Measurements from ENCODE around the gene TUBGCP2. TPM values are rescaled to one million over a fixed set of nuclear protein-coding genes. Genes with fewer than 3 reads are reported as not detected.

Gene TUBGCP2
- total and polyA plus RNA-seq, 2 of the 13 experiments (the other 11 are each of a cell fraction or from before 2014, with no cell fraction given) = 21.3 to 34.5 TPM

- no peak for TF ChIP-seq ATF5 (CRISPR knock-in tag; IDR thresholded peaks at IDR 0.05; ENCODE audit: low read depth)
- TF ChIP-seq ZFP62 (CRISPR knock-in tag; IDR thresholded peaks at IDR 0.05) = no peak
- TF ChIP-seq EED (CRISPR knock-in tag; IDR thresholded peaks at IDR 0.05) = 0 out of 2 replicates have a peak, but pooled peaks have one; percentile 35
- TF ChIP-seq, protein P1, sequence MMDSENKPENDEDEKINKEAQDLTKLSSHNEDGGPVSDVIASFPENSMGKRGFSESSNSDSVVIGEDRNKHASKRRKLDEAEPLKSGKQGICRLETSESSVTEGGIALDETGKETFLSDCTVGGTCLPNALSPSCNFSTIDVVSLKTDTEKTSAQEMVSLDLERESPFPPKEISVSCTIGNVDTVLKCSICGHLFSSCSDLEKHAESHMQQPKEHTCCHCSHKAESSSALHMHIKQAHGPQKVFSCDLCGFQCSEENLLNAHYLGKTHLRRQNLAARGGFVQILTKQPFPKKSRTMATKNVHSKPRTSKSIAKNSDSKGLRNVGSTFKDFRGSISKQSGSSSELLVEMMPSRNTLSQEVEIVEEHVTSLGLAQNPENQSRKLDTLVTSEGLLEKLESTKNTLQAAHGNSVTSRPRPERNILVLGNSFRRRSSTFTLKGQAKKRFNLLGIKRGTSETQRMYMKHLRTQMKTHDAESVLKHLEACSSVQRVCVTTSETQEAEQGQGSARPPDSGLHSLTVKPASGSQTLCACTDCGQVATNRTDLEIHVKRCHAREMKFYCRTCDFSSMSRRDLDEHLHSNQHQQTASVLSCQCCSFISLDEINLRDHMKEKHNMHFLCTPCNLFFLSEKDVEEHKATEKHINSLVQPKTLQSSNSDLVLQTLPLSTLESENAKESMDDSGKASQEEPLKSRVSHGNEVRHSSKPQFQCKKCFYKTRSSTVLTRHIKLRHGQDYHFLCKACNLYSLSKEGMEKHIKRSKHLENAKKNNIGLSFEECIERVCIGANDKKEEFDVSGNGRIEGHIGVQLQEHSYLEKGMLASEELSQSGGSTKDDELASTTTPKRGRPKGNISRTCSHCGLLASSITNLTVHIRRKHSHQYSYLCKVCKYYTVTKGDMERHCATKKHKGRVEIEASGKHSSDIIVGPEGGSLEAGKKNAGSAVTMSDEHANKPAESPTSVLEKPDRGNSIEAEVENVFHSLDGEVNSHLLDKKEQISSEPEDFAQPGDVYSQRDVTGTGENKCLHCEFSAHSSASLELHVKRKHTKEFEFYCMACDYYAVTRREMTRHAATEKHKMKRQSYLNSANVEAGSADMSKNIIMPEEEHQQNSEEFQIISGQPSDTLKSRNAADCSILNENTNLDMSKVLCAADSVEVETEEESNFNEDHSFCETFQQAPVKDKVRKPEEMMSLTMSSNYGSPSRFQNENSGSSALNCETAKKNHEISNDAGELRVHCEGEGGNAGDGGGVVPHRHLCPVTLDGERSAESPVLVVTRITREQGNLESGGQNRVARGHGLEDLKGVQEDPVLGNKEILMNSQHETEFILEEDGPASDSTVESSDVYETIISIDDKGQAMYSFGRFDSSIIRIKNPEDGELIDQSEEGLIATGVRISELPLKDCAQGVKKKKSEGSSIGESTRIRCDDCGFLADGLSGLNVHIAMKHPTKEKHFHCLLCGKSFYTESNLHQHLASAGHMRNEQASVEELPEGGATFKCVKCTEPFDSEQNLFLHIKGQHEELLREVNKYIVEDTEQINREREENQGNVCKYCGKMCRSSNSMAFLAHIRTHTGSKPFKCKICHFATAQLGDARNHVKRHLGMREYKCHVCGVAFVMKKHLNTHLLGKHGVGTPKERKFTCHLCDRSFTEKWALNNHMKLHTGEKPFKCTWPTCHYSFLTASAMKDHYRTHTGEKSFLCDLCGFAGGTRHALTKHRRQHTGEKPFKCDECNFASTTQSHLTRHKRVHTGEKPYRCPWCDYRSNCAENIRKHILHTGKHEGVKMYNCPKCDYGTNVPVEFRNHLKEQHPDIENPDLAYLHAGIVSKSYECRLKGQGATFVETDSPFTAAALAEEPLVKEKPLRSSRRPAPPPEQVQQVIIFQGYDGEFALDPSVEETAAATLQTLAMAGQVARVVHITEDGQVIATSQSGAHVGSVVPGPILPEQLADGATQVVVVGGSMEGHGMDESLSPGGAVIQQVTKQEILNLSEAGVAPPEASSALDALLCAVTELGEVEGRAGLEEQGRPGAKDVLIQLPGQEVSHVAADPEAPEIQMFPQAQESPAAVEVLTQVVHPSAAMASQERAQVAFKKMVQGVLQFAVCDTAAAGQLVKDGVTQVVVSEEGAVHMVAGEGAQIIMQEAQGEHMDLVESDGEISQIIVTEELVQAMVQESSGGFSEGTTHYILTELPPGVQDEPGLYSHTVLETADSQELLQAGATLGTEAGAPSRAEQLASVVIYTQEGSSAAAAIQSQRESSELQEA (CRISPR knock-in tag; IDR thresholded peaks at IDR 0.05; ENCODE audit: not compliant biosample characterization) = no peak
- TF ChIP-seq ZNF343 (CRISPR knock-in tag; IDR thresholded peaks at IDR 0.05) = no peak
- TF ChIP-seq, protein P2, sequence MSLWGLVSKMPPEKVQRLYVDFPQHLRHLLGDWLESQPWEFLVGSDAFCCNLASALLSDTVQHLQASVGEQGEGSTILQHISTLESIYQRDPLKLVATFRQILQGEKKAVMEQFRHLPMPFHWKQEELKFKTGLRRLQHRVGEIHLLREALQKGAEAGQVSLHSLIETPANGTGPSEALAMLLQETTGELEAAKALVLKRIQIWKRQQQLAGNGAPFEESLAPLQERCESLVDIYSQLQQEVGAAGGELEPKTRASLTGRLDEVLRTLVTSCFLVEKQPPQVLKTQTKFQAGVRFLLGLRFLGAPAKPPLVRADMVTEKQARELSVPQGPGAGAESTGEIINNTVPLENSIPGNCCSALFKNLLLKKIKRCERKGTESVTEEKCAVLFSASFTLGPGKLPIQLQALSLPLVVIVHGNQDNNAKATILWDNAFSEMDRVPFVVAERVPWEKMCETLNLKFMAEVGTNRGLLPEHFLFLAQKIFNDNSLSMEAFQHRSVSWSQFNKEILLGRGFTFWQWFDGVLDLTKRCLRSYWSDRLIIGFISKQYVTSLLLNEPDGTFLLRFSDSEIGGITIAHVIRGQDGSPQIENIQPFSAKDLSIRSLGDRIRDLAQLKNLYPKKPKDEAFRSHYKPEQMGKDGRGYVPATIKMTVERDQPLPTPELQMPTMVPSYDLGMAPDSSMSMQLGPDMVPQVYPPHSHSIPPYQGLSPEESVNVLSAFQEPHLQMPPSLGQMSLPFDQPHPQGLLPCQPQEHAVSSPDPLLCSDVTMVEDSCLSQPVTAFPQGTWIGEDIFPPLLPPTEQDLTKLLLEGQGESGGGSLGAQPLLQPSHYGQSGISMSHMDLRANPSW (CRISPR knock-in tag; IDR thresholded peaks at IDR 0.05; ENCODE audit: borderline replicate concordance) = no peak
- TF ChIP-seq HDAC1 (CRISPR knock-in tag; IDR thresholded peaks at IDR 0.05) = peak; percentile 12; the same call in 1 of the 2 replicates
- no peak for TF ChIP-seq XRCC5 (optimal IDR thresholded peaks at IDR 0.05; ENCODE audit: low read length)
- no peak for TF ChIP-seq PATZ1 (CRISPR knock-in tag; IDR thresholded peaks at IDR 0.05)
- TF ChIP-seq ZNF724P (CRISPR knock-in tag; IDR thresholded peaks at IDR 0.05; ENCODE audit: borderline replicate concordance) = no peak
- no peak for TF ChIP-seq ZNF775 (CRISPR knock-in tag; IDR thresholded peaks at IDR 0.05; ENCODE audit: borderline replicate concordance)
- no peak for TF ChIP-seq MTERF4 (CRISPR knock-in tag; IDR thresholded peaks at IDR 0.05)
- TF ChIP-seq ZNF781 (CRISPR knock-in tag; IDR thresholded peaks at IDR 0.05; ENCODE audit: borderline replicate concordance, not compliant biosample characterization) = no peak
Measured at GRCh38 chr10:133277993-133278576, 30.6 kb downstream of the TUBGCP2 start (continued).
